Myocyte (in vitro differentiated cells): ENCODE measurements around the gene DMXL1. TPM values are rescaled to one million over a fixed set of nuclear protein-coding genes. Genes with fewer than 3 reads are reported as not detected.
"Not testable (repeated sequence)": the region's sequence is repeated elsewhere in the genome, so short reads cannot be mapped to it uniquely, and the experiment has no call there.

Experiments
- DNase-seq: peaks from one replicate; pipeline ENCODE4 v3.0.0-alpha.2; 2012; ENCODE audit warnings: low read depth
- total RNA-seq: library from RNA; depleted of rRNA; stranded (reverse); fragments of >200 nt; gene quantifications from 2 replicates; pipeline ENCODE4 v1.2.3, GENCODE V29; 2014

DMXL1 gene
- total RNA-seq, 1 donor from 2014 or later = 27.9 TPM

GRCh38 chr5:119200795-119201194 is 129.9 kb downstream of the DMXL1 start:
- no peak for DNase-seq

DNA sequence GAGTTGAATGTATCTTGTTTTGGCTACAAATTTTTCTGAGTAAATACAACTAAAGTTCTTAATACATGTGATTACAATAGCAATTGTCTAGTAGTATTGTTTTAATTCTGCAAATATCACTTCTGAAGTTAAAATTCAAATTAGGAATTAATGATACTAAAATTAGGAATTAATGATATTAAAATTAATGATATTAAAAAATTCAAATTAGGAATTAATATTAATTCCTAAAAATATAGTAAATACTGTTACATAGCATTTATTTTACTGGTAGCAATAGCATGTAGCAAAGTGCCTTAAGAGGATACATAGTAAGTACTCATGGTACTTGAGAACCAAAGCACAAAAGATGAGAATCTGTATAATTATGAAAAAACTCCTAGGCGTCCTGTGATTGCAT is 136.2 kb downstream of the DMXL1 start:
- DNase-seq = no peak

DNA sequence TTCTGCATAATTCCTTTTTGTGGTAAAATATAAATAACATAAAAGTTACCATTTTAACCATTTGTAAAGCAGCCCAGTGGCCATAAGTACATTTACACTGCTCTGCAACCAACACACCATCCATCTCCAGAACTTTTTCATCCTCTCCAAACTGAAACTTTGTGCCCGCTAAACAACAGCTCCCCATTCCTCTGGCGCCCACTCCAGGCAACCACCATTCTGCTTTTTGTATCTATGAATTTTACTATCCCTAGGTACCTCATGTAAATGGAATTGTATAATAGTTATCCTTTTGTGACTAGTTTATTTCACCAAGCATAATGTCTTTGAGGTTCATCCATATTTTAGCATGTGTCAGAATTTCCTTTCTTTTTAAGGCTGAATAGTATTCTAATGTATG is 141.1 kb downstream of the DMXL1 start:
- DNase-seq = no peak

DNA sequence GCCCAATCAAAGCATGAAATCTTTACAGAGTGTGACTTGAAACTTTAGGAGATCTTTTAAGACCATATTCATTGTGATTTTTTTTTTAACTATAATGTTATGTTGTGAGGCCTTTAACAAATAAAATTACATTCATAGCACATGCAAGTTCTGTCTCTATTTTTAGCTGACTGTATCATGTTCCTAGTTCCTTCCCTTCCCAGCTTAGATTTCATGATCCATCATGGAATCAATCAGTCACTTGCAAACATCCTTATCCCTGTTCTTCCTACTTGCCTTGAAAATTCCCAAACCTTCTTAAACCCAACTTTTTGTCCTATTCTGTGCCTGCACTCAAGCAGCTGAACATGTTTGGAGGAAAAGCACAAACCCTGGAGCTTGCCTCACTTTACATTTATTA is 141.8 kb downstream of the DMXL1 start:
- peak; percentile 36 for DNase-seq

GRCh38 chr5:119217183-119217582 is 146.3 kb downstream of the DMXL1 start:
- no peak for DNase-seq

DNA sequence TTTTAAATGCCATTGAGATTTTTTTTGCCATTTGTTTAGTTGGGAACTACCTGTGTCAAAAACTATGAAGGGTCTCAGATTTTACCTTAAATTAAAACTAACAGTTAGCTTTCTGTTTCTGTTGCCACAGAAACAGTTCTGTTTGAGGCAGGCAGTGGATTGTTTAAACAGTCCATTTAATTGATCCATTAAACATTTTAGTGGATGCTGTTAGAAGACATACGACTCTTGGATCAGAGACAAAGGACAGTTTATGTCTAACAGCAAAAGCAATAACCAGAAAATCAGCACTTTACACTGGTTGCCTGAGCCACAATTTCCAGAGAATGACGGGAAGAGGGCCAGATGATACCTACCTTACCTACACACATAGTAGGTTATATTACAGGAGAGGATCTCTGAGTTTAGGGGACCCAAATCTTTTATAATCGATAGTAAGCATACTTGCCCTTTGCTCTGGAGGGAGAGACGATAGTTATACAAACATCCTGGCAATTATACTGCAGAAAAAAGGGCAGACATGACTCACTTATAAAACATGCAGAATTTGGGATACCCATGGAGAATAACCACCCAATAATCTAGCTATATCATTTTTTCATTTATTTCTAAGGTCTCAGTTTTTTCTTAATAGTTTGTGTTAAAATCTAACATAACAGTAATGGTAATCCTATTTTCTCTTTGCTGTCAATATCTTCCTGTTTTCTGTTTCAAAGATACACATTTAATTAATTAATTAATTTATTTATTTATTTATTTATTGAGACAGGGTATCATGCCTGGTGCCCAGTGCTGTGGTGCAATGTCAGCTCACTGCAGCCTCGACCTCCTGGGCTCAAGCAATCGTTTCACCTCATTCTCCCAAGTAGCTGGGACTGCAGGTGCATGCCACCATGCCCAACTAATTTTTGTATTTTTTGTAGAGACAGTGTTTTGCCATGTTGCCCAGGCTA is 148.2 kb downstream of the DMXL1 start:
- DNase-seq = no peak

DNA sequence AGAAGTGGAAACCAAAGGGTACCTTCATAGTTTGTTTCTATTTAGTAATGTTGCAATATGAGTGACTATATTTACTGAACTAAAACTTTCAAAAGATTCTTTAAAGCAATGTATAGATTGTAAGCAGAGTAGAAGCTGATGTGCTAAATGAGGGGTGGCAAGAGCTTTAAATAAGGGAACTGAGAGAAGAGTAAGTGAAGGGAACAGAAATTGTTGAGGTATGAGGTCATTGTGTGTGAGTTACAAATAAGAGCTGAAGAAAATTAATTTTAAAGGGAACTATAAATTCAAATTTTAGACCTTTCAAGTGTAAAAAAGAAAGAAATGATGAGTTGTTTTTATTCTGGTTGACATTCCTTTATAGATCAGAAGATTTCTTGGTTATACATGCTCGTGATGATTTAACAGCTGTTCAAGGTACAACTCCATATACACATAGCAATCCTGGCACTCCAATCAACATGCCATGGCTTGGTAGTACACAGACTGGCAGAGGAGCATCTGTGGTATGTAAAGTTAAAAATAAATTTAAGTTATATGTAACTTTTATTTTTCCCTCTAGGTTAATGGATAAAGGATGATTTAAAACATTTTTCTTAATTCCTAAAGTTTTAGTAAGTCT is 149.8 kb downstream of the DMXL1 start:
- no peak for DNase-seq

- DNase-seq = no peak
Observed at GRCh38 chr5:119221330-119221729, 150.4 kb downstream of the DMXL1 start.

DNA sequence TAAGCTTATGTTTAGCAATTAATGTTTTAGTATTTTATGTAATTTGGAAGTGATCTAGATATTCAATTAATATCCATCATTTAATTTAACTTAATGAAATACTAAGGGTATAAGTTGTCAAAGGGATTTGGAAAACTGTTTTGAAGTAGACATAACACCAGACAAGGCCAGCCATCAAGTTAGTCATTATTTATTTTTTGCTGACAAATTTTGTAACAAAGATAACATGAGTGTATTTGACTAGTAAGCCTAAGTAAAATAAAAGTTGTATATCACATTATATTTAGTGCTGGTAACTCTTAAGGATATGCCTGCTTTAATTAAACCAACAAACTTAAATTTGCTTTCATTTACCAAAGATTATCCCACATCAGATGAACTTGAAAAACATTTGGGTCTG is 159.1 kb downstream of the DMXL1 start:
- DNase-seq = no peak

DNA sequence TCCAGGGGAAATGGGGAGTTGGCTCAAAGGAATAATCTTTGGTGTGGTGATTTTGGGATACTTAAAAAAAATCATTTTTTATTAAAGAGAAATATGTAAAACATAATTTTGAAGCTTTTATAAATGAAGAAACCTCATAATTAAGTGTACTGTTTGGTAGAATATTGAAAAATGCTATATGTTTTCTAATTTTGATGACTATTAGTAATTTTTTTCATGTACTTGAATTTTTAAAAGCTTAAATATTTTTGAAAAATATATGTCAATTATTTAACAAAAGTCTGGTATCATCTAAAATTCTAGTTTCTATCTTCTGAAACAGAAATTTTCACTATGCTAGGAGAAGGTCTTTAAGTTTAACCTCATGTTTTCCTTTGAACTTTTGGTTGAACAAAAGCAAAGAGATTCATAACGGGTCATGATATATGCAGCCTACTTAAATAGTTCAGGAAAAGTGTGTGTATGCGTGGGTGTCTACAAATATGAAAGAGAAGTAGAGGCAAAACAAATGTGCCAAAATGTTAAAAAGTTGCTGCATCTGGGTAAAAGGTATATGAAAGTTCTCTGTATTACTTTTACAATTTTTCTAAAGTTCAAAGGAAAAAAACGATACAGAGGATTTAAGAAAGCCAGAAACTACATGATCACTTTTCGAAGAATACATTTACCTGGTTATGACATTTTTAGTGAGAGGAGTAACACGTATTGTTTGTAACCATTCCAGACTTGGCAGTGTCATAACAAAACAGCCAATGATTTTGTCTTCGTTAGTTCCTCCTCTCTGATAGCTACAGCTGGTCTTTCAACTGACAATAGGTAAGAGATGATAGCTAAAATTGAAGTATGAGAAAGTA is 167.6 kb downstream of the DMXL1 start:
- DNase-seq = no peak

DNA sequence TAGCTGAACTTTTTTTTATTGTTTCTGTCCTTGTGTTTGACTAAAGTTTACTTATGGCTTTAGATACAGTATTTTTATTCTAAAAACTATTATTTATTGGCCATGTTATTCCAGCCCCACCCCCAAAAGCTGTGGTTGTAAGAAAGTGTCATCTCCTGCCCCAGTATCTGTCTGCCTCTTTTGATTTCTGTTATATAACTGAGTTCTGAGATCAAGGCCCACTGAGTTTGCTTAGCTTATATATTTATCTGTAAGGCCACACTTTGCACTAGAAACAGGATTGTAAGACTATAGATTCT is 168.2 kb downstream of the DMXL1 start:
- no peak for DNase-seq

DNA sequence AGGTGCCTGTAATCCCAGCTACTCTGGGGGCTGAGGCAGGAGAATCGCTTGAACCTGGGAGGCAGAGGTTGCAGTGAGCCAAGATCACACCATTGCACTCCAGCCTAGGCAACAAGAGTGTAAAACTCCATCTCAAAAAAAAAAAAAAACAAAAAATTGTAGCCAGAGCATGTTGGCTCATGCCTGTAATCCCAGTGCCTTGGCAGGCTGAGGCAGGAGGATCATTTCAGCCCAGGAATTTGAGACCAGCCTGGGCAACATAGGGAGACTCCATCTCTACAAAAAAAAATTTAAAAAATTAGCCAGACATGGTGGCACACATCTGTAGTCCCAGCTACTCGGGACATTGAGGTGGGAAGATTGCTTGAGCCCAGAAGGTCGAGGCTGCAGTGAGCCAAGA is 168.9 kb downstream of the DMXL1 start:
- DNase-seq = not testable (repeated sequence)

DNA sequence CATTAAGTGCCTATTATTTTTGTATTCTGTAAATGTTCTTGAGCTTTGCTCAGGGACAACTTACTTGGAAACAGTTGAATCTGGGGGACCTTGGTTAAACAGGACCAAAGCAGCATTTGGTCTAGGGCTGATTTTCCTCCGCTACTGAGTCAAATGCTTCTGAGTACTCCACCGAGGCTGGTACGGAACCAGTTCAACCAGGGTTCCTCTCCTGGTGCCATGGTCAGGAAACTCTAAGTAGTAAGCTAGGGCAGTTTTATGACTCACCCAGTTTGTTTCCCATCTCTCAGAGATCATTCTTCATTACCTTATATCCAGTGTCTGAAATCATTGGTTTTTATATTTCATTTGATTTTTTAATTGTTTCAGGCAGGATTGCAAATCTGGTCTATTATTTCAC is 173.0 kb downstream of the DMXL1 start:
- DNase-seq = no peak

- peak; percentile 36 for DNase-seq
Observed at GRCh38 chr5:119250946-119251901, 180.3 kb downstream of the DMXL1 start.

- no peak for DNase-seq
Observed at GRCh38 chr5:119255571-119256356, 184.9 kb downstream of the DMXL1 start.

GRCh38 chr5:119257613-119258012 is 186.7 kb downstream of the DMXL1 start:
- no peak for DNase-seq

DNA sequence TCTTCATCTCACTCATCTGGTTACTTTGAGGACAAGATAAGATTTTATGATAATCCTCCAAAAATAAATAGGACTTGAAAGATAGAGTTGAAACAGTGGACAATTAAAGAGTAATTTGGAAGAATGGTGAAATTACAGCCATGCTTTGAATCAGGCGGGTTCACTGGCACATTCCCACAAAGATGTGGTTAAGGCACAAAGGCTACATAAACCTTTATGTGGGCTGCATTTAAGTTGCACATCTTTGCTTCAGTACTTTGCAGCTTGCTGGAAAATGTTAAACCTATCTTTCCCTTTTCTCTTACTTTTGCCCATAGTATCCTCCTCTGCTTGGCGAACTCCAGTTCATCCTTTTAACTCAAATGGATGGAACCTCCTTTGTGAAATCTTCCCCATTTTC is 192.8 kb downstream of the DMXL1 start:
- DNase-seq = no peak

GRCh38 chr5:119264186-119264585 is 193.3 kb downstream of the DMXL1 start:
- no peak for DNase-seq

- peak; percentile 97 for DNase-seq
Observed at GRCh38 chr5:119267958-119268386, 197.1 kb downstream of the DMXL1 start.
